Measurements from ENCODE around the gene GCLM. TPM values are rescaled to one million over a fixed set of nuclear protein-coding genes. Genes with fewer than 3 reads are reported as not detected.
A peak's percentile ranks its signal among the peaks of the same experiment; 100 is the strongest.
"Not testable (repeated sequence)": the region's sequence is repeated elsewhere in the genome, so short reads cannot be mapped to it uniquely, and the experiment has no call there.

The GCLM gene
- total RNA-seq, 1 experiment from 2014 or later: 33.7 TPM

- in situ Hi-C loops (cut with HindIII; ENCODE audit: low sequenced_read_pairs): no loop called here
These were observed 8.3 kb downstream of the GCLM start for GRCh38 chr1:93900723-93901504.

GRCh38 chr1:93899543-93900207 is 9.6 kb downstream of the GCLM start:
- DNase-seq (ENCODE audit: low spot score): no peak
- in situ Hi-C loops (cut with HindIII; ENCODE audit: low sequenced_read_pairs): no loop called here

More at GRCh38 chr1:93900723-93901504, 8.3 kb downstream of the GCLM start:
- no peak for DNase-seq (ENCODE audit: low spot score)

GRCh38 chr1:93888900-93889299 is 20.3 kb downstream of the GCLM start:
- DNase-seq (ENCODE audit: low spot score): no peak
- in situ Hi-C loops (cut with HindIII; ENCODE audit: low sequenced_read_pairs): no loop called here

- in situ Hi-C loops (cut with HindIII; ENCODE audit: low sequenced_read_pairs): no loop called here
- no peak for DNase-seq (ENCODE audit: low spot score)
These were observed 27.0 kb downstream of the GCLM start for GRCh38 chr1:93882269-93882668.

GRCh38 chr1:93880731-93881130 is 28.5 kb downstream of the GCLM start:
- no peak for DNase-seq (ENCODE audit: low spot score)
- in situ Hi-C loops (cut with HindIII; ENCODE audit: low sequenced_read_pairs): no loop called here

GRCh38 chr1:93878889-93879586 is 30.2 kb downstream of the GCLM start, which contains the start of gene DNTTIP2:
TSS of gene DNTTIP2 (minus strand) at chr1:93879206. CDS start at chr1:93879148, 58 bp downstream.
- in situ Hi-C loops (cut with HindIII; ENCODE audit: low sequenced_read_pairs): no loop called here
- DNase-seq (ENCODE audit: low spot score): peak; percentile 92

GRCh38 chr1:93878501-93878888 is 30.7 kb downstream of the GCLM start:
- peak; percentile 30 for DNase-seq (ENCODE audit: low spot score)
- in situ Hi-C loops (cut with HindIII; ENCODE audit: low sequenced_read_pairs): no loop called here

- DNase-seq (ENCODE audit: low spot score): no peak
- in situ Hi-C loops (cut with HindIII; ENCODE audit: low sequenced_read_pairs): no loop called here
These were observed 31.7 kb downstream of the GCLM start for GRCh38 chr1:93877529-93877928.

GRCh38 chr1:93876244-93876643 is 33.0 kb downstream of the GCLM start:
- in situ Hi-C loops (cut with HindIII; ENCODE audit: low sequenced_read_pairs): no loop called here

GRCh38 chr1:93874025-93874651 is 35.1 kb downstream of the GCLM start:
- in situ Hi-C loops (cut with HindIII; ENCODE audit: low sequenced_read_pairs): no loop called here
- peak; percentile 8 for DNase-seq (ENCODE audit: low spot score)

More at GRCh38 chr1:93876244-93876643, 33.0 kb downstream of the GCLM start:
- DNase-seq (ENCODE audit: low spot score): no peak

- no peak for DNase-seq (ENCODE audit: low spot score)
- in situ Hi-C loops (cut with HindIII; ENCODE audit: low sequenced_read_pairs): no loop called here
These were observed 37.9 kb downstream of the GCLM start for GRCh38 chr1:93871366-93871765.

- no peak for DNase-seq (ENCODE audit: low spot score)
- in situ Hi-C loops (cut with HindIII; ENCODE audit: low sequenced_read_pairs): no loop called here
These were observed 39.6 kb downstream of the GCLM start for GRCh38 chr1:93869653-93870052.

- in situ Hi-C loops (cut with HindIII; ENCODE audit: low sequenced_read_pairs); DNase-seq (ENCODE audit: low spot score): not testable (repeated sequence)
These were observed 40.7 kb downstream of the GCLM start for GRCh38 chr1:93868492-93868891.

GRCh38 chr1:93865253-93865652 is 44.0 kb downstream of the GCLM start:
- in situ Hi-C loops (cut with HindIII; ENCODE audit: low sequenced_read_pairs): no loop called here
- DNase-seq (ENCODE audit: low spot score): no peak

- no peak for DNase-seq (ENCODE audit: low spot score)
- in situ Hi-C loops (cut with HindIII; ENCODE audit: low sequenced_read_pairs): no loop called here
These were observed 45.1 kb downstream of the GCLM start for GRCh38 chr1:93864175-93864574.

GRCh38 chr1:93857653-93858052 is 51.6 kb downstream of the GCLM start:
- DNase-seq (ENCODE audit: low spot score); in situ Hi-C loops (cut with HindIII; ENCODE audit: low sequenced_read_pairs): not testable (repeated sequence)

- DNase-seq (ENCODE audit: low spot score); in situ Hi-C loops (cut with HindIII; ENCODE audit: low sequenced_read_pairs): not testable (repeated sequence)
These were observed 53.2 kb downstream of the GCLM start for GRCh38 chr1:93855983-93856382.

- DNase-seq (ENCODE audit: low spot score): no peak
- in situ Hi-C loops (cut with HindIII; ENCODE audit: low sequenced_read_pairs): no loop called here
These were observed 55.3 kb downstream of the GCLM start for GRCh38 chr1:93853940-93854339.

GRCh38 chr1:93851878-93852277 is 57.4 kb downstream of the GCLM start:
- no peak for DNase-seq (ENCODE audit: low spot score)
- in situ Hi-C loops (cut with HindIII; ENCODE audit: low sequenced_read_pairs): no loop called here

All from G401 (cell line).